Mesenteric fat pad (tissue), 1 donor: ENCODE results near the gene PGAP2. TPM values are rescaled to one million over a fixed set of nuclear protein-coding genes. Genes with fewer than 3 reads are reported as not detected.
"Not testable (repeated sequence)": the region's sequence is repeated elsewhere in the genome, so short reads cannot be mapped to it uniquely, and the experiment has no call there.

Experiments used
- DNase-seq: peaks from one replicate; pipeline ENCODE4 v3.0.0-alpha.2; 2020; ENCODE audit warnings: low spot score
- long read RNA-seq: library from polyadenylated mRNA; unstranded; transcript quantifications from one replicate; pipeline ENCODE4 v2.0.0, GENCODE V29; 2020
- total RNA-seq: library from RNA; stranded (reverse); fragmentation: NEBNext Ultra II Directional; extraction: Animal tissue kit (Norgen Biotek cat#: 25700); gene quantifications from one replicate; pipeline ENCODE4 v1.2.1, GENCODE V29; 2021
- donor health status: DM: yes; HTN: yes; CAD: no.

The PGAP2 gene
- 8.3 TPM for total RNA-seq
- long read RNA-seq, partial matches to known transcripts, result 5 of 20 reads
- long read RNA-seq, other reads (novel, unspliced or antisense), result 7 of 20 reads

DNA sequence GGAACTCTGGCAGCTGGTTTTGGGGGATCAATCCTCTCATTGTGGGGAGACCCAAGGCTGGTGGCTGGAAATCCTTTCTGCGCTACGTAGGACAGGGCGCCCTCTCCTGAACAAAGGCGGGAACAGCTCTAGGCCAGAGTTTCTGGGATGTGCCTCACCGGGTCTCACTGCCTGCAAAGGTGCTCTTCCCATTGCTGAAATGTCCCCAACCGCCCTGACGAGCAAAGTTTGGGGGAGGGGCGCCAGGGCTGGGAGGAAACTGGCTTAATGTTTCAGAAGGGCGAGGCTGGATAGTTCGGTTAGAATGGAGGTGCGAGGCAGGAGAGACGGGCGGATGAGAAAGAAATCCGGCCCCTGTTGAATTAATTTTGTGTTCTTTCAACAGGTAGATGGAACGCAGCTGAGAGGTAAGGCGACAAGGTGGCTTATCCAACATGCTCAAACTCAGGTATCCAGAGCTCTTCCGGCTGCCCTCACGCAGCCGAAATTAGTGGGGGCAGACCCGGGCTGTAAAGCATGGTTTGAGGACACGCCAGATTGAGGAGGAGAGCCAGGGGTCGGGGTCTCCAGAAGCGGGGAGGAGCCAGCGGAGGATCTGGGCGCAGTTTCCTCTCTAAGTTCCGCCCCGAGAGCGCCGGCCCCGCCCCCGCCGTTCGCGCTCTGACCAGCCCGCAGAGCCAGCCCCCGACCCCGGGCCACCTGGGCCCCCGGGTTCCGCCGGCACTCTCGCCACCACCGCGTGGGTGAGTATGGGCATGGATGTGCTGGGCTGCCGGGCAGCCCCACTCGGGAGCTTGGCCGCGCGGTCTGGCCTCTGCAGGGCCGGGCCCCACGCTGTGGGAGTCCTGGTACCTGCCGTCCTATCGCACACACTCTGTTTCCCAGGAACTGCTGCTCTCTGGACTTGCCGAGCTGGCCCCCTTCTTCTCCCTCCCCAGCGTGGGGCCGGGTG lies at the start of gene PGAP2:
Gene PGAP2, plus strand, starts transcription at position 652 of the 952 bp plus-strand sequence. CDS start 2,700 bp downstream, outside the sequence.
- DNase-seq, result no peak

GRCh38 chr11:3764266-3764665 lies 44.1 kb upstream of the PGAP2 start:
- DNase-seq, result no peak

GRCh38 chr11:3766836-3767235 lies 41.5 kb upstream of the PGAP2 start:
- DNase-seq, result not testable (repeated sequence)

DNA sequence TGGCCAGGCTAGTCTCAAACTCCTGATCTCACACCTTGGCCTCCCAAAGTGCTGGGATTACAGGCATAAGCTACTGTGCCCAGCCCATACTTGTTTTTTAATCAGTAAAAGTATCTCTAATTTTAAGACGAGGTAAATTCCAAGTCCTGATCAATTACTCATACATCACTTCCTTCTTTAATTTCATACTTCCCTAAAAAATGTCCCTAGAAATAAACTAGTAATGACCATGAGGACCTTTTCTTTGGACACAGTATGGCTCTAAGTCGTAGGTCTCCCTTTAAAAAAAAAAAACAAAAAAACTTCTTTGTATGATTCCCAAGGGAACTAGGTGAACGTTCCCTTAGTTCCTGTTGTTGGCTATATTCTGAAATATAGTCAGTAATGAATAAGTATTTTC lies 40.8 kb upstream of the PGAP2 start:
- DNase-seq, result no peak

GRCh38 chr11:3773180-3773579 lies 35.2 kb upstream of the PGAP2 start:
- DNase-seq, result no peak

DNA sequence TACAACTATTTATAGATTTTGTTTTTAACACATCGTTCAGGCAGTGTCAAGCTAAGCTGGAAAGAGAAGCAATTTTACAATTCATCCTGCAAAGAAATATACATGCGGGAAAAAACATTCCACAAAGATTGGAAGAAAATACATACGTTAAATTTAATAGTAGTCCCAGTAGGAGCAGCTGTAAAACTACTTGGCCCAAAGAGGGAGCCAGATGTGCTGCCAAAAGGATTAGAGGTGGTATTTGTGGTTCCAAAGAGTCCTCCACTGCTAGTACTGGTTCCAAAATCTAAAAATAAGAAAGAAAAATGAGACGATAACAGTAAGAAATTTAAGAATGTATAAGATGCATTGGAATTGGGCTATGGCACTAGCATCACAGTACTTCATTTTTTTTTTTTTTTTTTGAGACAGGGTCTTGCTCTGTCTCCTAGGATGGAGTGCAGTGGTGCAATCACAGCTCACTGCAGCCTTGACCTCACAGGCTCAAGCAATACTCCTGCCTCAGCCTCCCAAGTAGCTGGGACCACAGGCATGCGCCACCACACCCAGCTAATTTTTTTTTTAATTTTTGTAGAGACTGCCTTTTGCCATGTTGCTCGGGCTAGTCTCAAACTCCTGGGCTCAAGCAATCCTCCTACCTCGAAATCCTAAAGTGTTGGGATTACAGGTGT lies 32.5 kb upstream of the PGAP2 start:
- no peak for DNase-seq

DNA sequence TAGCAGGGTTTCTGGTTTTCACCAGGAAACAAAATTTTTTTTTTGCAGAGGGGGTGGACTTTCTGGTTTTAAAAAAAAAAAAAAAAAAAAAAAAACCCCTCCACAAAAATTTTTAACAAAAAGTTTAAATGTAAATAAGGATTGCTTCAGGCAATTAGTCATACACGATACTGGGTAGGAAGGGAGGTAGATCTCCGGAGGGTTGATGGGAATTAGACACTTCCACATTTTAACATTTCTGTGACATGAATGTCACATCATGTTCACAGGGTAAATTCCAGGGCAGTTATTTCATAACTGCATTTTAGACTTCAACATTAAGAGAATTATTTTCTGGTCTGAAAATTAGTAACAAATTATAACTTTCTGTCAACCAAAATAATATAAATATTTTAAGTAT lies 26.9 kb upstream of the PGAP2 start:
- DNase-seq, result no peak

DNA sequence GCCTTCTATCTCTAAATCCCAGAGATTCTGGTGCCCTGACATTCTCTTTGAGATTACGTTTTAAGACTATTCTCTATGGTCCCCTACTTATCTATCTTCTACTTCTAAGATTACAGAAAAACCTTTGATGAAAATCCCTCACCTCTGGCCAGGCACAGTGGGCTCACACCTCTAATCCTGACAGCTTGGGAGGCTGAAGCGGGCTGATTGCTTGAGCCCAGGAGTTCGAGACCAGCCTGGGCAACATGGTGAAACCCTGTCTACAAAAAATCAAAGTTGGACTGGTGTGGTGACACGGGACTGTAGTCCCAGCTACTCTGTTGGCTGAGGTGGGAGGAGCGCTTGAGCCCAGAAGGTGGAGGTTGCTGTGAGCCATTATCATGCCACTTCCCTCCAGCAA lies 25.4 kb upstream of the PGAP2 start:
- DNase-seq, result no peak

DNA sequence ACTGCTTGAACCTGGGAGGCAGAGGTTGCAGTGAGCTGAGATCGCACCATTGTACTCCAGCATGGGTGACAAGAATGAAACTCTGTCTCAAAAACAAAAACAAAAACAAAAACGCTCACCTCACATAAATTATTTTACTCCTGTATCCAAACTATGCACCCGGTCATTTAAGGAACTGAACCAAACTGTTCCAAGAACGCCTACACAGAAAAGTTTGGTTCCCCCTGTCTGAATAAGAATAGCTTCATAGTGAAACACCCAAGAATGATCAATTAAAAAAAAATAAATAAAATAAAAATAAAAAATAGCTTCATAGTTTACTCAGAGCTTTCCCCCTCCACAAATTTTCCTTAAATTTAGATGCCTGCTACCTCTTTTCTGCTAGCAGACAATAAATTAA lies 24.7 kb upstream of the PGAP2 start:
- no peak for DNase-seq

GRCh38 chr11:3786781-3787428 lies 21.5 kb upstream of the PGAP2 start:
- no peak for DNase-seq

- DNase-seq, result peak; percentile 14
These were observed 14.0 kb upstream of the PGAP2 start for GRCh38 chr11:3794387-3794786.

- DNase-seq, result peak; percentile 62
These were observed 13.0 kb upstream of the PGAP2 start for GRCh38 chr11:3795131-3796001.

DNA sequence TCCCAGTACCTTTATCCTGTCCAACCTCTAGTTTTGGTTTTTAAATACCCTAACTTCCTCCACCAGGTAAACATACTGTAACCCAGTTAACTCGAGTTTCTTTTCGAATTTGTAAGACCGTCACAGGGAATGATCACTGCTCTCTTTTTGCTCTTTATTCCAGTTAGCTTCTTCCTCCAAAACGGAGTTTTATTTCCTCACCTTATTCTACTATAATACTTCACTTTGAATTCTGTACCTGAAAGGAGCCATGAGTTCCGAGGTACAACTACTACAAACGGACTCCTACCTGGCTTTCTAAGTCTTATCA lies 12.4 kb upstream of the PGAP2 start:
- DNase-seq, result no peak

- DNase-seq, result no peak
These were observed 12.0 kb upstream of the PGAP2 start for GRCh38 chr11:3796346-3796745.

- DNase-seq, result no peak
These were observed 11.5 kb upstream of the PGAP2 start for GRCh38 chr11:3796801-3797328.

DNA sequence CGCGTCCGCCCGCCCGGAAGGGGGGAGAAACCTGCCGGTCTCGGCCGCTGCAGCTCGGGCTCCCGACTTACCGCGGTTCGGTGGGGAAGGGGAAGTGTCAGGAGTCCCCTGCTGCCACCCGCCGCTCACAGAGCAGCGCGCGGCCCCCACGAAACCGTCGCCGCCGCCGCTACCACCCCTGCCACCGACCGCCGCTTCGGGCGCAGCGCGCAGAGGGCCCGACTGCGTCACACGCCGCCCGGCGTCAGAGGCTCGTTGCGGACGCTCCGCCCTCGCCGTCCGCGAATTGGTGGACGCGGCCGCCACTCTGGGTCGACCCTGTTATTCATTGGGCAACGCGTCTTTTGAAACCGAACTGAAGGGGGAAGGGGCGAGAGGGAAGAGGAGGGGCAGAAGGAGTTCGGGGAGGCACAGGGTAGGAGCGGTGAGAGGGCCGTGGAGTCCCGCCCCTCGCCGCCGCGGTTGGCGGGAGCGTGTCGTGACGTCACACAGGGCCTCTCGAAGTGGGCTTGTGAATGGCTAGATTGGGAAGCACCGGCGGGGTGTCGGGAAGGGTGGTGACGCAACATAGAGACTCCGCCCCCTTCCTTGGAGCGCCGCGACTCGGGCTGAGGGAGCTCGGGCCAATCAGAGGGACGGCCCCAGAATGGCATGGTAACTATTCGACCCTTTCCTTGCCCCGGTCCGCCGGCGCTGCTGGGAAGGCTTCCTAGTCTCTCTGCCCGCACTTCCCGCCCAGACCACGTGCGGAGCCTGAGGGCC lies 10.8 kb upstream of the PGAP2 start, which contains the start of gene NUP98:
Gene NUP98, minus strand, starts transcription at position 226 of the 762 bp plus-strand sequence. CDS start 15,437 bp downstream, outside the sequence.
- peak; percentile 100 for DNase-seq

DNA sequence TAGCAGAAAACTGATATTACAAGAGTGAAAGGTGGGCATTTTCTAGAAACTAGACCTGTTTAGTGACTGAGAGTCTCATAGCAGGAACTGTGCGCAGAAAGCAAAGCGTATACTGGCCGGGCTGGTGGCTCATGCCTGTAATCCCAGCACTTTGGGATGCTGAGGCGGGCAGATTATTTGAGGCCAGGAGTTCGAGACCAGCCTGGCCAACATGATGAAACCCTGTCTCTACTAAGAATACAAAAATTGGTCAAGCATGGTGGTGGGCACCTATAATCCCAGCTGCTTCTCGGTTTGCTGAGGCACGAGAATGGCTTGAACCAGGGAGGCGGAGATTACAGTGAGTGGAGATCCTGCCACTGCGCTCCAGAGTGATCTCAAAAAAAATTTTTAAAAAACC lies 9.2 kb upstream of the PGAP2 start:
- peak; percentile 24 for DNase-seq

GRCh38 chr11:3799873-3800272 lies 8.5 kb upstream of the PGAP2 start:
- peak; percentile 28 for DNase-seq

DNA sequence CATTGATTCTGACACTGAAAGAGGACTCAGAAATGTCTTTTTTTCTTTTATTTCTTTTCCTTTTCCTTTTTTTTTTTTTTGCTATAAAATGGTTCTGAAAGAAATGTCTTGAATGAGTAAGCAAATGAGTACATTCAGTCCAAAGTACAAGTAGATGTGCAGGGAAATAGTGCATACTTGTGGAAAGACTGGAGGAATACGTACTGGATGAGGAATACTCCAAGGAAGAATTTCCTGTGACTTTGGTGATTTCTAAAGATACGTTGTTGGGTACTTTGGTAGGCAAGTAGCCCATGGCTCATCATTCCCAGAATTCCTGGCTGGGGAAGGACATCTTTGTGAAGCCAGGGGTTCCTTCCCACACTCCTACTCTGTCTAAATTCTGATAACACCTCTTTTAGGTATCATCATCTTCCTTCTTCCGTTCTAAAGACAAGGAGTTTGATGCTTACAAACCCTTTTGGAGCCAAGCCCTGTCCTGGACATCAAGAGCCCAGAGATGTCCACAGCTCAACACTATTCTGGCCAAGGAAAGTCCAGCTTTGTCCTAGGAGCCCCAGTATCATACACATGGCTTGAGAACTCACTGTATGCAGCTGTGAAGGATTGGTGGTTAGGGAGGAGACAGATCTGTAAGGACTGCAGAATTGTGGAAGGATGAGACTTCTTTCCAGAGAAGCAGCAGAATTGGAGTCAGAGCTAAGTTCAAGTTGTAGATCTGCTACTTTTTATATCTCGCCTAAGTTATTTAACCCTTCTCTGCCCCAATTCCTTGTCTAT lies 6.2 kb upstream of the PGAP2 start:
- DNase-seq, result no peak
